ENCODE results near the gene REXO4. TPM values are rescaled to one million over a fixed set of nuclear protein-coding genes. Genes with fewer than 3 reads are reported as not detected.
A peak's percentile ranks its signal among the peaks of the same experiment; 100 is the strongest.

Gene REXO4
- total and polyA plus RNA-seq, 2 of the 8 experiments (the other 6 are each of a cell fraction or from before 2014, with no cell fraction given), result 19.1 to 38.3 TPM

GRCh38 chr9:133397370-133397769 is 20.4 kb downstream of the REXO4 start:
- H3K79me1 ChIP-seq (ENCODE audit: low read depth, low read length), result no peaks in the 10 kb centered on the region
- H3K4ac ChIP-seq (replicated peaks; ENCODE audit: insufficient read length, low read depth, low read length), result no peak overlapping the region
- POLR2A ChIA-PET (ENCODE audit: partially characterized antibody), result interaction anchor here (1.1 to 2.5 kb wide), 6 partner anchors 8 to 205 kb away, joined by 3 to 13 read pairs (median 6); partner anchors contain the start of genes REXO4 and SURF1
- H3K18ac ChIP-seq (ENCODE audit: extremely low read depth, low read length), result no peak overlapping the region
- H3K79me2 ChIP-seq (ENCODE audit: control insufficient read depth in 1 of 2, insufficient read depth in 2 of 2, low read length in 2 of 2), result no peaks in the 10 kb centered on the region
- no peak overlapping the region for H2BK20ac ChIP-seq (ENCODE audit: low read length)
- no peak overlapping the region for H4K91ac ChIP-seq (replicated peaks; ENCODE audit: insufficient read length, low read length)
- WGBS, 2 experiments (ENCODE audit: extremely low coverage in 1 of 2, insufficient coverage in 1 of 2, insufficient read length in 1 of 2, insufficient replicate concordance in 2 of 2, low coverage in 1 of 2, low lambda C conversion rate in 2 of 2, missing lambda C conversion rate in 1 of 2), result 88% methylated on average over 6 of the region's 6 CpGs; no CpG with 5 or more reads in 1 of the 2 experiments
- H3K4me1 ChIP-seq (replicated peaks in 1 of 4; ENCODE audit: control insufficient read depth in 3 of 4, insufficient read depth in 4 of 4, low read length in 3 of 4), result no peaks in the 10 kb centered on the region
- H4K20me1 ChIP-seq (replicated peaks in 1 of 2; ENCODE audit: control insufficient read depth in 1 of 2, insufficient read depth in 2 of 2, low read length in 2 of 2), result peaks cover 0 to 7% of the 10 kb centered on the region in 2 experiments
- no peak overlapping the region for H2BK120ac ChIP-seq (replicated peaks; ENCODE audit: low read depth, low read length)
- H3K27me3 ChIP-seq (replicated peaks in 1 of 4; ENCODE audit: control insufficient read depth in 3 of 4, extremely low read depth in 1 of 4, insufficient read depth in 3 of 4, low read length in 3 of 4), result no peaks in the 10 kb centered on the region; a peak in 3 of 7 replicates
- H2BK5ac ChIP-seq (ENCODE audit: low read depth, low read length), result no peak overlapping the region
- H4K8ac ChIP-seq (ENCODE audit: extremely low read depth, insufficient read depth, low read length), result no peak overlapping the region
- H3K23me2 ChIP-seq (ENCODE audit: low read depth, low read length), result peaks cover 12% of the 10 kb centered on the region; the same call in 1 of the 2 replicates
- H4K5ac ChIP-seq (ENCODE audit: insufficient read length, low read depth, low read length), result no peak overlapping the region
- no peak overlapping the region; a peak in 1 of 4 replicates for H3K4me2 ChIP-seq (ENCODE audit: insufficient read depth in 1 of 2, low read depth in 2 of 2, low read length in 2 of 2)
- no peak for DNase-seq (ENCODE audit: low read depth in 1 of 2, low spot score in 2 of 2)
- 0 out of 2 replicates have a peak overlapping the region, but pooled peaks have one; percentile 1 for H2BK12ac ChIP-seq (ENCODE audit: low read depth, low read length)
- H3K14ac ChIP-seq (ENCODE audit: insufficient read length), result no peak overlapping the region
- no peak overlapping the region for H3K9ac ChIP-seq (replicated peaks in 1 of 4; ENCODE audit: extremely low read depth in 1 of 4, low read depth in 3 of 4, low read length in 3 of 4)
- H3K9me3 ChIP-seq (ENCODE audit: insufficient read depth in 2 of 2, low read depth in 1 of 2, low read length in 1 of 2), result no peaks in the 10 kb centered on the region
- no peak overlapping the region for H3K4me3 ChIP-seq (ENCODE audit: extremely low read depth in 1 of 4, insufficient read depth in 2 of 4, low read depth in 3 of 4, low read length in 4 of 4)
- no peak for FAIRE-seq
- H2AK5ac ChIP-seq (ENCODE audit: low read depth, low read length), result no peak overlapping the region
- H3K27ac ChIP-seq (ENCODE audit: low read depth, low read length), result no peak overlapping the region
- H2BK15ac ChIP-seq (ENCODE audit: low read length), result no peak overlapping the region
- CTCF ChIA-PET (ENCODE audit: partially characterized antibody), result interaction anchor here (0.7 to 5.7 kb wide), 18 partner anchors 9 to 179 kb away, joined by 3 to 52 read pairs (median 5); partner anchors contain the start of genes ADAMTS13 and STKLD1
- H3K36me3 ChIP-seq (ENCODE audit: control insufficient read depth in 2 of 4, insufficient read depth in 4 of 4, low read length in 3 of 4), result no peaks in the 10 kb centered on the region
- H2AFZ ChIP-seq (ENCODE audit: low read length), result no peak overlapping the region
- H3K23ac ChIP-seq (ENCODE audit: insufficient read length), result no peak overlapping the region
- no peak overlapping the region for H3K56ac ChIP-seq (replicated peaks; ENCODE audit: insufficient read length, low read depth, low read length)
- TF ChIP-seq SIRT6 (IDR thresholded peaks at IDR 0.05; ENCODE audit: low read length), result no peak
- no peak for TF ChIP-seq RXRA (IDR thresholded peaks at IDR 0.05; ENCODE audit: insufficient read depth, low read depth, low read length)
- TF ChIP-seq TEAD4 (IDR thresholded peaks at IDR 0.05; ENCODE audit: low read depth, low read length), result no peak
- TF ChIP-seq CHD2 (IDR thresholded peaks at IDR 0.05; ENCODE audit: low read length), result no peak
- no peak for TF ChIP-seq TCF12 (IDR thresholded peaks at IDR 0.05; ENCODE audit: low read depth, low read length)
- no peak for TF ChIP-seq ASH2L (IDR thresholded peaks at IDR 0.05; ENCODE audit: low read length)
- no peak for TF ChIP-seq CREB1 (IDR thresholded peaks at IDR 0.05)
- no peak for TF ChIP-seq GABPA (IDR thresholded peaks at IDR 0.05; ENCODE audit: borderline replicate concordance, insufficient read depth, low read length)
- TF ChIP-seq RBBP5 (IDR thresholded peaks at IDR 0.05; ENCODE audit: borderline replicate concordance, low read depth, low read length), result no peak
- no peak for TF ChIP-seq CBX5 (IDR thresholded peaks at IDR 0.05; ENCODE audit: low read depth, low read length)
- TF ChIP-seq MAFK (IDR thresholded peaks at IDR 0.05; ENCODE audit: low read depth, low read length), result no peak
- TF ChIP-seq, protein P1, sequence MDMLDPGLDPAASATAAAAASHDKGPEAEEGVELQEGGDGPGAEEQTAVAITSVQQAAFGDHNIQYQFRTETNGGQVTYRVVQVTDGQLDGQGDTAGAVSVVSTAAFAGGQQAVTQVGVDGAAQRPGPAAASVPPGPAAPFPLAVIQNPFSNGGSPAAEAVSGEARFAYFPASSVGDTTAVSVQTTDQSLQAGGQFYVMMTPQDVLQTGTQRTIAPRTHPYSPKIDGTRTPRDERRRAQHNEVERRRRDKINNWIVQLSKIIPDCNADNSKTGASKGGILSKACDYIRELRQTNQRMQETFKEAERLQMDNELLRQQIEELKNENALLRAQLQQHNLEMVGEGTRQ (IDR thresholded peaks at IDR 0.05; ENCODE audit: low read length), result no peak
- no peak for TF ChIP-seq YY1 (IDR thresholded peaks at IDR 0.05; ENCODE audit: low read depth, low read length)
- TF ChIP-seq HDAC2 (IDR thresholded peaks at IDR 0.05; ENCODE audit: borderline replicate concordance in 1 of 2, low read depth in 2 of 2, low read length in 2 of 2), result no peak

Data from H1 (cell line).